ENCODE data around the gene CCDC149.
"Not testable (repeated sequence)": the region's sequence is repeated elsewhere in the genome, so short reads cannot be mapped to it uniquely, and the experiment has no call there.

The CCDC149 gene

GRCh38 chr4:24910499-24910898 lies 2.3 kb downstream of the CCDC149 start:
- TF ChIP-seq CTCF (IDR thresholded peaks at IDR 0.05; ENCODE audit: low read depth, low read length): no peak

GRCh38 chr4:24909606-24910005 lies 3.2 kb downstream of the CCDC149 start:
- DNase-seq (ENCODE audit: low read depth, low spot score); in situ Hi-C loops (cut with HindIII; ENCODE audit: low sequenced_read_pairs): not testable (repeated sequence)

More at GRCh38 chr4:24910499-24910898, 2.3 kb downstream of the CCDC149 start:
- DNase-seq (ENCODE audit: low read depth, low spot score): peak; percentile 47
- H3K4me3 ChIP-seq (ENCODE audit: low read depth, low read length): no peak overlapping the region
- in situ Hi-C loops (cut with HindIII; ENCODE audit: low sequenced_read_pairs): no loop called here

GRCh38 chr4:24897639-24898038 lies 15.2 kb downstream of the CCDC149 start:
- no peak for DNase-seq (ENCODE audit: low read depth, low spot score)
- in situ Hi-C loops (cut with HindIII; ENCODE audit: low sequenced_read_pairs): no loop called here
- TF ChIP-seq CTCF (IDR thresholded peaks at IDR 0.05; ENCODE audit: low read depth, low read length): no peak
- H3K4me3 ChIP-seq (ENCODE audit: low read depth, low read length): no peak overlapping the region

More at GRCh38 chr4:24909606-24910005, 3.2 kb downstream of the CCDC149 start:
- H3K4me3 ChIP-seq (ENCODE audit: low read depth, low read length): not testable (repeated sequence)

GRCh38 chr4:24896977-24897376 lies 15.9 kb downstream of the CCDC149 start:
- no peak for TF ChIP-seq CTCF (IDR thresholded peaks at IDR 0.05; ENCODE audit: low read depth, low read length)
- in situ Hi-C loops (cut with HindIII; ENCODE audit: low sequenced_read_pairs): no loop called here
- DNase-seq (ENCODE audit: low read depth, low spot score): no peak

GRCh38 chr4:24896056-24896455 lies 16.8 kb downstream of the CCDC149 start:
- DNase-seq (ENCODE audit: low read depth, low spot score): no peak
- no peak overlapping the region for H3K4me3 ChIP-seq (ENCODE audit: low read depth, low read length)
- in situ Hi-C loops (cut with HindIII; ENCODE audit: low sequenced_read_pairs): no loop called here
- TF ChIP-seq CTCF (IDR thresholded peaks at IDR 0.05; ENCODE audit: low read depth, low read length): no peak

More at GRCh38 chr4:24896977-24897376, 15.9 kb downstream of the CCDC149 start:
- H3K4me3 ChIP-seq (ENCODE audit: low read depth, low read length): no peak overlapping the region

- no peak overlapping the region for H3K4me3 ChIP-seq (ENCODE audit: low read depth, low read length)
- in situ Hi-C loops (cut with HindIII; ENCODE audit: low sequenced_read_pairs): no loop called here
- no peak for DNase-seq (ENCODE audit: low read depth, low spot score)
- TF ChIP-seq CTCF (IDR thresholded peaks at IDR 0.05; ENCODE audit: low read depth, low read length): no peak
These were observed 17.4 kb downstream of the CCDC149 start for GRCh38 chr4:24895461-24895860.

GRCh38 chr4:24894846-24895245 lies 18.0 kb downstream of the CCDC149 start:
- TF ChIP-seq CTCF (IDR thresholded peaks at IDR 0.05; ENCODE audit: low read depth, low read length): no peak
- H3K4me3 ChIP-seq (ENCODE audit: low read depth, low read length): no peak overlapping the region
- in situ Hi-C loops (cut with HindIII; ENCODE audit: low sequenced_read_pairs): no loop called here
- no peak for DNase-seq (ENCODE audit: low read depth, low spot score)
